Hepatocyte (in vitro differentiated cells): ENCODE data around the gene RXFP4. TPM values are rescaled to one million over a fixed set of nuclear protein-coding genes. Genes with fewer than 3 reads are reported as not detected.

Experiments
- DNase-seq: peaks from one replicate; pipeline ENCODE4 v3.0.0-alpha.2; 2016; ENCODE audit warnings: low spot score
- H2AFZ ChIP-seq: fragments of 200-600 bp; sonication (generic); 2 replicates; pipeline ENCODE4 v1.6.0; 2016; ENCODE audit warnings: antibody characterized with exemption, mild to moderate bottlenecking
- H3K27ac ChIP-seq: fragments of 200-600 bp; sonication (generic); 2 replicates; pipeline ENCODE4 v1.5.1; 2016; ENCODE audit warnings: mild to moderate bottlenecking
- H3K27me3 ChIP-seq: fragments of 200-600 bp; sonication (generic); 2 replicates; pipeline ENCODE4 v1.6.1; 2016
- H3K36me3 ChIP-seq: fragments of 200-600 bp; sonication (generic); replicated peaks from 2 replicates; pipeline ENCODE4 v1.5.1; 2016; ENCODE audit warnings: low read depth; ENCODE audit not compliant: insufficient read depth
- H3K4me1 ChIP-seq: fragments of 200-600 bp; sonication (generic); 2 replicates; pipeline ENCODE4 v1.5.1; 2016; ENCODE audit warnings: mild to moderate bottlenecking, moderate library complexity; ENCODE audit not compliant: insufficient read depth
- H3K4me2 ChIP-seq: fragments of 200-600 bp; sonication (generic); 2 replicates; pipeline ENCODE4 v1.6.0; 2016
- H3K4me3 ChIP-seq: fragments of 200-600 bp; sonication (generic); 2 replicates; pipeline ENCODE4 v1.5.1; 2016; ENCODE audit warnings: mild to moderate bottlenecking
- H3K79me2 ChIP-seq: fragments of 200-600 bp; sonication (generic); 2 replicates; pipeline ENCODE4 v1.6.0; 2017; ENCODE audit warnings: mild to moderate bottlenecking
- H3K9me2 ChIP-seq: fragments of 200-600 bp; sonication (generic); replicated peaks from 2 replicates; pipeline ENCODE4 v1.6.0; 2017; ENCODE audit warnings: mild to moderate bottlenecking; ENCODE audit not compliant: insufficient read depth
- H3K9me3 ChIP-seq: fragments of 200-600 bp; sonication (generic); 2 replicates; pipeline ENCODE4 v1.5.1; 2016; ENCODE audit warnings: low read depth, mild to moderate bottlenecking
- H4K20me1 ChIP-seq: fragments of 200-600 bp; sonication (generic); 2 replicates; pipeline ENCODE4 v1.6.0; 2016; ENCODE audit warnings: mild to moderate bottlenecking; ENCODE audit not compliant: insufficient read depth, poor library complexity, severe bottlenecking
- CTCF ChIP-seq: fragments of 200-600 bp; sonication (generic); IDR thresholded peaks from 2 replicates; pipeline ENCODE4 v1.5.1; 2016; ENCODE audit warnings: antibody characterized with exemption, mild to moderate bottlenecking; ENCODE audit not compliant: poor library complexity
- EZH2 ChIP-seq: fragments of 200-600 bp; sonication (generic); IDR thresholded peaks from 2 replicates; pipeline ENCODE4 v1.6.1; 2016; ENCODE audit warnings: antibody characterized with exemption, mild to moderate bottlenecking, borderline replicate concordance
- EZH2phosphoT487 ChIP-seq: fragments of 200-600 bp; sonication (generic); IDR thresholded peaks from one replicate; pipeline ENCODE4 v1.6.1; 2018; ENCODE audit warnings: antibody characterized with exemption, mild to moderate bottlenecking, low read depth, moderate library complexity; ENCODE audit not compliant: unreplicated experiment, severe bottlenecking
- WGBS: methylation state at CpG from one replicate; pipeline ENCODE4 v1.1.6; 2016; ENCODE audit warnings: low lambda C conversion rate; ENCODE audit errors: missing lambda C conversion rate; 5-methylcytosine and 5-hydroxymethylcytosine counted together
- polyA plus RNA-seq: library from polyadenylated mRNA; unstranded; fragments of >200 nt; fragmentation: Nextera tagmentation; extraction: Ambion mirVana; gene quantifications from 2 replicates; pipeline ENCODE4 v1.2.1, GENCODE V29; 2016
- total RNA-seq: library from RNA; depleted of rRNA; stranded (reverse); fragments of >200 nt; gene quantifications from 2 replicates; pipeline ENCODE4 v1.2.3, GENCODE V29; 2014

RXFP4 gene
- total and polyA plus RNA-seq, 2 experiments from 2014 or later, result 0.83 TPM; not detected in 1

- H2AFZ ChIP-seq, result peak within 1 kb of the TSS; percentile 84
These were observed 30.0 kb upstream of the RXFP4 start, which contains the start of gene RIT1 for GRCh38 chr1:155911156-155912055. Gene RIT1 (minus strand): TSS chr1:155911349. CDS start chr1:155910761, 588 bp downstream.

GRCh38 chr1:155912056-155912536 is 29.3 kb upstream of the RXFP4 start:
- TF ChIP-seq CTCF, result no peak
- TF ChIP-seq EZH2phosphoT487, result no peak
- no peak for TF ChIP-seq EZH2
- Histone ChIP-seq H3K27me3 (no peaks in the 10 kb centered on the region), H4K20me1 (no peaks in the 10 kb centered on the region), H3K4me2 (peak overlapping the region; percentile 82), H3K9me2 (no peaks in the 10 kb centered on the region), H3K9me3 (no peaks in the 10 kb centered on the region), H3K79me2 (peaks cover 30% of the 10 kb centered on the region), H3K4me1 (peaks cover 7% of the 10 kb centered on the region), H3K36me3 (peaks cover 3% of the 10 kb centered on the region), H3K4me3 (no peak overlapping the region), H2AFZ (no peak overlapping the region), H3K27ac (peak overlapping the region; percentile 95)
- DNase-seq, result peak; percentile 19
- 76% methylated on average over 11 of the region's 11 CpGs for WGBS

More at GRCh38 chr1:155911156-155912055, 30.0 kb upstream of the RXFP4 start, which contains the start of gene RIT1:
- TF ChIP-seq CTCF, result peak; percentile 0
- no peak for TF ChIP-seq EZH2
- TF ChIP-seq EZH2phosphoT487, result no peak
- DNase-seq, result peak; percentile 94
- Histone ChIP-seq H3K4me3 (peak within 1 kb of the TSS; percentile 80), H3K27ac (peak within 1 kb of the TSS; percentile 95), H3K27me3 (no peaks in the 10 kb centered on the region), H3K79me2 (peaks cover 33% of the 10 kb centered on the region), H4K20me1 (no peaks in the 10 kb centered on the region), H3K36me3 (peaks cover 2% of the 10 kb centered on the region), H3K4me1 (peaks cover 7% of the 10 kb centered on the region), H3K4me2 (peak within 1 kb of the TSS; percentile 82), H3K9me2 (no peaks in the 10 kb centered on the region), H3K9me3 (no peaks in the 10 kb centered on the region)
- WGBS, result 9% methylated on average over 31 of the region's 34 CpGs

GRCh38 chr1:155913969-155914757 is 27.3 kb upstream of the RXFP4 start:
- H3K4me2 ChIP-seq, result no peak overlapping the region

More at GRCh38 chr1:155913969-155914757, 27.3 kb upstream of the RXFP4 start:
- no peak overlapping the region for H3K27ac ChIP-seq
- 90% methylated on average over 6 of the region's 6 CpGs for WGBS
- H3K36me3 ChIP-seq, result peaks cover 8% of the 10 kb centered on the region
- peaks cover 7% of the 10 kb centered on the region for H3K4me1 ChIP-seq
- no peaks in the 10 kb centered on the region for H3K27me3 ChIP-seq
- TF ChIP-seq EZH2phosphoT487 (no peak), CTCF (no peak), EZH2 (no peak)
- no peaks in the 10 kb centered on the region for H3K9me2 ChIP-seq
- H3K9me3 ChIP-seq, result no peaks in the 10 kb centered on the region
- DNase-seq, result no peak
- no peak overlapping the region for H3K4me3 ChIP-seq
- no peaks in the 10 kb centered on the region for H4K20me1 ChIP-seq
- H2AFZ ChIP-seq, result no peak overlapping the region
- peaks cover 18% of the 10 kb centered on the region for H3K79me2 ChIP-seq
